ENCODE results near the gene DHRSX. TPM values are rescaled to one million over a fixed set of nuclear protein-coding genes. Genes with fewer than 3 reads are reported as not detected.

The DHRSX gene
- total RNA-seq, 1 donor from 2014 or later = 31.8 TPM

GRCh38 chrX:2432298-2432863 is 68.4 kb downstream of the DHRSX start:
- no peak for TF ChIP-seq EZH2phosphoT487 (IDR thresholded peaks at IDR 0.05)
- TF ChIP-seq EZH2 (IDR thresholded peaks at IDR 0.05) = no peak
- TF ChIP-seq CTCF (IDR thresholded peaks at IDR 0.05) = no peak
- Histone ChIP-seq H3K9ac (no peak overlapping the region), H3K4me2 (no peak overlapping the region), H3F3A (ENCODE audit: low read depth) (no peaks in the 10 kb centered on the region), H3K27ac (no peak overlapping the region), H3K79me2 (ENCODE audit: low read depth) (peaks cover 13% of the 10 kb centered on the region), H3K27me3 (no peaks in the 10 kb centered on the region), H4K20me1 (ENCODE audit: low read depth) (no peaks in the 10 kb centered on the region), H2AFZ (replicated peaks) (no peak overlapping the region), H3K4me3 (no peak overlapping the region), H3K36me3 (no peaks in the 10 kb centered on the region), H3K4me1 (no peaks in the 10 kb centered on the region), H3K9me3 (ENCODE audit: low read depth) (no peaks in the 10 kb centered on the region)
- Mint-ChIP-seq H3K27me3 (ENCODE audit: insufficient read depth, low read depth) (peaks cover 2% of the 10 kb centered on the region), H3K36me3 (peaks cover 27% of the 10 kb centered on the region), H3K4me3 (no peak overlapping the region), H3K9me3 (peaks cover 5% of the 10 kb centered on the region), H3K27ac (no peak overlapping the region), H3K4me1 (peaks cover 18% of the 10 kb centered on the region)
- no peak for DNase-seq (ENCODE audit: low spot score)

GRCh38 chrX:2430265-2430825 is 70.4 kb downstream of the DHRSX start:
- no peaks in the 10 kb centered on the region for H3K4me1 ChIP-seq
- H3K9me3 ChIP-seq (ENCODE audit: low read depth) = no peaks in the 10 kb centered on the region
- H3K27me3 ChIP-seq = no peaks in the 10 kb centered on the region
- Mint-ChIP-seq H3K36me3 (peaks cover 42% of the 10 kb centered on the region), H3K4me3 (no peak overlapping the region), H3K4me1 (peaks cover 18% of the 10 kb centered on the region), H3K27me3 (ENCODE audit: insufficient read depth, low read depth) (peaks cover 5% of the 10 kb centered on the region), H3K27ac (no peak overlapping the region), H3K9me3 (peaks cover 13% of the 10 kb centered on the region)
- no peak for DNase-seq (ENCODE audit: low spot score)
- H2AFZ ChIP-seq (replicated peaks) = no peak overlapping the region
- no peak overlapping the region for H3K4me3 ChIP-seq
- TF ChIP-seq EZH2phosphoT487 (IDR thresholded peaks at IDR 0.05) (no peak), CTCF (IDR thresholded peaks at IDR 0.05) (no peak), EZH2 (IDR thresholded peaks at IDR 0.05) (no peak)
- no peaks in the 10 kb centered on the region for H3K36me3 ChIP-seq
- no peak overlapping the region for H3K4me2 ChIP-seq
- H3K27ac ChIP-seq = no peak overlapping the region
- H3K9ac ChIP-seq = no peak overlapping the region
- no peaks in the 10 kb centered on the region for H3F3A ChIP-seq (ENCODE audit: low read depth)
- H3K79me2 ChIP-seq (ENCODE audit: low read depth) = peaks cover 14% of the 10 kb centered on the region
- no peaks in the 10 kb centered on the region for H4K20me1 ChIP-seq (ENCODE audit: low read depth)

- Mint-ChIP-seq H3K36me3 (peaks cover 50% of the 10 kb centered on the region), H3K4me3 (no peak overlapping the region), H3K27ac (no peak overlapping the region), H3K27me3 (ENCODE audit: insufficient read depth, low read depth) (peaks cover 7% of the 10 kb centered on the region), H3K9me3 (peaks cover 17% of the 10 kb centered on the region), H3K4me1 (peaks cover 9% of the 10 kb centered on the region)
- Histone ChIP-seq H3K36me3 (no peaks in the 10 kb centered on the region), H3K79me2 (ENCODE audit: low read depth) (peaks cover 14% of the 10 kb centered on the region), H4K20me1 (ENCODE audit: low read depth) (no peaks in the 10 kb centered on the region), H2AFZ (replicated peaks) (no peak overlapping the region), H3K9ac (no peak overlapping the region), H3K27me3 (no peaks in the 10 kb centered on the region), H3K4me1 (no peaks in the 10 kb centered on the region), H3F3A (ENCODE audit: low read depth) (no peaks in the 10 kb centered on the region), H3K9me3 (ENCODE audit: low read depth) (no peaks in the 10 kb centered on the region), H3K4me3 (no peak overlapping the region), H3K27ac (no peak overlapping the region), H3K4me2 (no peak overlapping the region)
- no peak for DNase-seq (ENCODE audit: low spot score)
- no peak for TF ChIP-seq EZH2phosphoT487 (IDR thresholded peaks at IDR 0.05)
- TF ChIP-seq CTCF (IDR thresholded peaks at IDR 0.05) = no peak
- TF ChIP-seq EZH2 (IDR thresholded peaks at IDR 0.05) = no peak
Measured at GRCh38 chrX:2427737-2428136, 73.0 kb downstream of the DHRSX start.

Measured in neural progenitor cell (in vitro differentiated cells).